ENCODE results near the gene TRAPPC1.
A peak's percentile ranks its signal among the peaks of the same experiment; 100 is the strongest.
"Not testable (repeated sequence)": the region's sequence is repeated elsewhere in the genome, so short reads cannot be mapped to it uniquely, and the experiment has no call there.

Gene TRAPPC1

GRCh38 chr17:7931709-7932482 is at the start of gene TRAPPC1, which contains the start of gene CNTROB:
Gene TRAPPC1, minus strand, starts transcription at chr17:7931946. Its CDS starts 117 bp downstream, at chr17:7931829.
Gene CNTROB, plus strand, starts transcription at chr17:7932206. Its CDS starts 874 bp downstream, at chr17:7933080.
- FAIRE-seq = peak; percentile 90

GRCh38 chr17:7977805-7978204 is 46.1 kb upstream of the TRAPPC1 start:
- no peak for FAIRE-seq

- no peak for FAIRE-seq
These were observed 45.3 kb upstream of the TRAPPC1 start for GRCh38 chr17:7977039-7977438.

- no peak for FAIRE-seq
These were observed 42.9 kb upstream of the TRAPPC1 start for GRCh38 chr17:7974638-7975131.

GRCh38 chr17:7972131-7972785 is 40.5 kb upstream of the TRAPPC1 start:
- FAIRE-seq = no peak

- no peak for FAIRE-seq
These were observed 39.9 kb upstream of the TRAPPC1 start for GRCh38 chr17:7971651-7972050.

- FAIRE-seq = no peak
These were observed 37.7 kb upstream of the TRAPPC1 start for GRCh38 chr17:7969433-7969832.

- FAIRE-seq = no peak
These were observed 36.0 kb upstream of the TRAPPC1 start for GRCh38 chr17:7967751-7968150.

GRCh38 chr17:7961421-7961820 is 29.7 kb upstream of the TRAPPC1 start:
- FAIRE-seq = no peak

- no peak for FAIRE-seq
These were observed 27.9 kb upstream of the TRAPPC1 start for GRCh38 chr17:7959503-7960253.

- FAIRE-seq = no peak
These were observed 24.7 kb upstream of the TRAPPC1 start for GRCh38 chr17:7956228-7956965.

- no peak for FAIRE-seq
These were observed 23.9 kb upstream of the TRAPPC1 start for GRCh38 chr17:7955414-7956227.

GRCh38 chr17:7953266-7953665 is 21.5 kb upstream of the TRAPPC1 start:
- not testable (repeated sequence) for FAIRE-seq

- FAIRE-seq = no peak
These were observed 19.5 kb upstream of the TRAPPC1 start for GRCh38 chr17:7951143-7951792.

- FAIRE-seq = no peak
These were observed 18.8 kb upstream of the TRAPPC1 start for GRCh38 chr17:7950578-7950977.

- FAIRE-seq = no peak
These were observed 15.9 kb upstream of the TRAPPC1 start for GRCh38 chr17:7947651-7948050.

- FAIRE-seq = no peak
These were observed 14.7 kb upstream of the TRAPPC1 start for GRCh38 chr17:7946441-7946840.

- no peak for FAIRE-seq
These were observed 13.9 kb upstream of the TRAPPC1 start for GRCh38 chr17:7945651-7946050.

- no peak for FAIRE-seq
These were observed 12.6 kb upstream of the TRAPPC1 start for GRCh38 chr17:7944326-7944725.

- no peak for FAIRE-seq
These were observed 11.5 kb upstream of the TRAPPC1 start for GRCh38 chr17:7943291-7943690.

- FAIRE-seq = no peak
These were observed 9.0 kb upstream of the TRAPPC1 start for GRCh38 chr17:7940743-7941142.

All from TTC549 (cell line).